Right lobe of liver (tissue), 6 donors: ENCODE measurements around the gene SOBP. TPM values are rescaled to one million over a fixed set of nuclear protein-coding genes. Genes with fewer than 3 reads are reported as not detected.

Source experiments
- ATAC-seq, 4 donors: fragments of 200-7000 bp; cut with Tn5 transposase; one replicate each; pipeline ENCODE4 v1.9.1; 2020; ENCODE audit warnings: mild to moderate bottlenecking in 4 of 4, moderate library complexity in 4 of 4
- DNase-seq, 3 donors: peaks; one replicate each; pipeline ENCODE4 v3.0.0-alpha.2; 2020
- H3K27ac ChIP-seq, 3 donors: fragments of 200-600 bp; one replicate each; pipeline ENCODE4 v1.8.0; 2022
- H3K27me3 ChIP-seq, 2 donors: fragments of 200-600 bp; one replicate each; pipeline ENCODE4 v1.8.0; 2022
- H3K36me3 ChIP-seq, 4 donors: fragments of 200-600 bp; sonication (generic) in 1 of 4; one replicate each; pipeline versions ENCODE4 v1.5.1 to v1.8.0; 2017 to 2022; ENCODE audit warnings: control low read depth in 1 of 4
- H3K4me1 ChIP-seq, 4 donors: fragments of 200-600 bp; sonication (generic) in 1 of 4; one replicate each; pipeline versions ENCODE4 v1.5.1 to v1.8.0; 2017 to 2022; ENCODE audit warnings: control low read depth in 1 of 4
- H3K4me3 ChIP-seq, 3 donors: fragments of 200-600 bp; one replicate each; pipeline ENCODE4 v1.8.0; 2022
- H3K9me3 ChIP-seq, 4 donors: fragments of 200-600 bp; sonication (generic) in 1 of 4; one replicate each; pipeline versions ENCODE4 v1.5.1 to v1.8.0; 2017 to 2022; ENCODE audit warnings: control low read depth in 1 of 4
- CTCF ChIP-seq, 4 donors: fragments of 200-600 bp in 3 of 4; fragments of 450-650 bp in 1 of 4; IDR thresholded peaks; one replicate each; pipeline versions ENCODE4 v1.5.1 to v1.8.0; 2016 to 2022; ENCODE audit warnings: antibody characterized with exemption in 4 of 4, mild to moderate bottlenecking in 2 of 4
- POLR2A ChIP-seq: fragments of 450-650 bp; IDR thresholded peaks from one replicate; pipeline ENCODE4 v1.6.1; 2017; ENCODE audit warnings: antibody characterized with exemption, mild to moderate bottlenecking
- WGBS: methylation state at CpG from one replicate; pipeline ENCODE4 v1.1.6; 2018; ENCODE audit warnings: low coverage, low lambda C conversion rate; ENCODE audit not compliant: insufficient coverage; ENCODE audit errors: missing lambda C conversion rate; 5-methylcytosine and 5-hydroxymethylcytosine counted together
- intact Hi-C, 2 donors: fragments of 100-400 bp; cut with DNase I; formaldehyde crosslinking; loops; one replicate each; pipeline versions ENCODE4 v1.11.2 to v1.14.1; 2022
- total RNA-seq, 6 experiments: library from RNA; depleted of rRNA in 2 of 6; stranded (reverse); fragments of >200 nt in 2 of 6; fragmentation: NEBNext Ultra II Directional in 3 of 6; extraction: Animal tissue kit (Norgen Biotek cat#: 25700) in 3 of 6; gene quantifications; one replicate each; pipeline versions ENCODE4 v1.1.0 to v1.2.4, GENCODE V29; 2016 to 2023
- donor health status: DM: no; HTN: yes; CAD: no.
- donor health status: DM: no; HTN: no; CAD: no.
- donor health status: DM: no; HTN: no; CAD: no.
- donor health status: DM: no; HTN: yes; CAD: no.
- donor health status: DM: no; HTN: yes; CAD: no.

The SOBP gene
- total RNA-seq, 6 experiments from 2014 or later: 1.3 to 3.5 (median 1.6) TPM

- H3K36me3 ChIP-seq: no peaks in the 10 kb centered on the region
- intact Hi-C loops: no loop called here
- WGBS: 90% methylated on average over 4 of the region's 4 CpGs
- H3K4me3 ChIP-seq: no peak overlapping the region
- no peaks in the 10 kb centered on the region for H3K27me3 ChIP-seq
- TF ChIP-seq CTCF (IDR thresholded peaks at IDR 0.05) (no peak), POLR2A (no peak)
- H3K27ac ChIP-seq: no peak overlapping the region
- DNase-seq (no peak), ATAC-seq (peak in 1 of 4 donors; percentile 30)
- no peaks in the 10 kb centered on the region for H3K9me3 ChIP-seq
- H3K4me1 ChIP-seq: no peaks in the 10 kb centered on the region
These were observed 117.2 kb downstream of the SOBP start for GRCh38 chr6:107607116-107607515.

- intact Hi-C loops: no loop called here
- Histone ChIP-seq H3K4me1 (no peaks in the 10 kb centered on the region), H3K27me3 (no peaks in the 10 kb centered on the region), H3K9me3 (no peaks in the 10 kb centered on the region), H3K36me3 (no peaks in the 10 kb centered on the region), H3K4me3 (no peak overlapping the region), H3K27ac (no peak overlapping the region)
- TF ChIP-seq POLR2A (no peak), CTCF (IDR thresholded peaks at IDR 0.05) (no peak)
- DNase-seq: no peak
- no peak for ATAC-seq
- WGBS: 68% methylated on average over 9 of the region's 11 CpGs
These were observed 121.3 kb downstream of the SOBP start for GRCh38 chr6:107611094-107611810.

DNA sequence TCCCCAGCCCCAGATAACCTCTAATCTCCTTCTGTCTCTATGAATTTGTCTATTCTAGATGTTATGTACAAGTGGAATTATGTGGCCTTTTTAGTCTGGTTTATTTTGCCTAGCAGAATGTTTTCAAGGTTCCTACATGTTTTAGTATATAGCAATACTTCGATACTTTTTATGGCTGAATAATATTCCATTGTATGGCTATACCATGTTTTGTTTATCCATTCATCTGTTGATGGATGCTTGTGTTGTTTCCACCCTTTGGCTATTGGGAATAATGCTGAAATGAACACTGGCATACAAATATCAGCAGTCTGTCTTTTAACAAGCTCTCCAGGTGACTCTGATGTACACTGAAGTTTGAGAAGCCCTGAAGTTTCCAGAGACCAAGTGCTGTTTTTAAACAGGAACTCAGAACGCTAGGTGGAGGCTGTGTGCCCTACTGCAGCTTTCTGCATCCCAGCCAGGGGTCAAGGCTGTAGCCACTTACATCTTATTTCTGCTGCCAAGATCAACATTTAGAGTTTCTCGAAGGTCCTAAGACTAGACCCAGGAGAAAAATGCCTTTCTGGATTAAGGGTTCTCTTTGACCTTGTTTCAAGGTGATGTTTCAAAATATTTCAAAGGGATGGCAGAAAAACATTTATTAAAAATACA, 123.0 kb downstream of the SOBP start:
- intact Hi-C loops: no loop called here
- H3K4me1 ChIP-seq: no peaks in the 10 kb centered on the region

DNA sequence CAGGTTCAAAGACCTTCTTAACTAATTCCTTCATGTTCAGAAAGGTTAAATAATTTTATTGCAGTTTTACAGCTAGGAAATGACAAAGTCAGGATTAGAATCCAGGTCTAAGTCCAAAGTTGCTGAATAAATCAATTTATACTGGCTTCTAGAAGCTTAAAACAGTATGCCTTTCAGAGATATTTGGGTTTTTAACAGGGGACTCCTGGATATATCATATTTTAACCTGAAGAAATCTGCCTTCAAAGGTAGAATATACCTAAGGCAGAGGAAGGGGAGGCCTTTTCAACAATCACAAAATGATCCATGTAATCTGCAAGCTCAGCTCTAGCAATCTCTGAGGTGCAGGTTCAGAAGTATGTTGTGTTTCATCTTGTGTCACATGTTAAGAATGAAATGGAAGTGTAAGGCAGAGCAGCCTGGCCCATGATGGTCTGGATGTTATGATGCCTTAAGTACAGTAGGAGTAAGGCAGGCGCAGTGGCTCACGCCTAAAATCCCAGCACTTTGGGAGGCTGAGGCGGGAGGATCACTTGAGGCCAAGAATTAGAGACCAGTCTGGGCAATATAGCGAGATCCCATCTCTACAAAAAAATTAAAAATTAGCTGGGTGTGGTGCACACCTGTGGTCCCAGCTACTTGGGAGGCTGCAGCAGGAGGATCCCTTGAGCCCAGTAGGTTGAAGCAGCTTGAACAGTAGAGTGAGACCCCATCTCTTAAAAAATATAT, 123.9 kb downstream of the SOBP start:
- Histone ChIP-seq H3K27ac (no peak overlapping the region), H3K27me3 (no peaks in the 10 kb centered on the region), H3K36me3 (no peaks in the 10 kb centered on the region), H3K9me3 (no peaks in the 10 kb centered on the region), H3K4me1 (no peaks in the 10 kb centered on the region), H3K4me3 (no peak overlapping the region)
- TF ChIP-seq CTCF (IDR thresholded peaks at IDR 0.05): no peak
- DNase-seq (no peak), ATAC-seq (no peak)
- intact Hi-C loops: no loop called here
- WGBS: 96% methylated on average over 4 of the region's 4 CpGs

More for the DNA sequence above, 123.0 kb downstream of the SOBP start:
- Histone ChIP-seq H3K27me3 (no peaks in the 10 kb centered on the region), H3K27ac (no peak overlapping the region), H3K9me3 (no peaks in the 10 kb centered on the region), H3K36me3 (no peaks in the 10 kb centered on the region), H3K4me3 (no peak overlapping the region)
- ATAC-seq (no peak), DNase-seq (no peak)
- WGBS: 95% methylated on average over 3 of the region's 3 CpGs
- no peak for TF ChIP-seq POLR2A

DNA sequence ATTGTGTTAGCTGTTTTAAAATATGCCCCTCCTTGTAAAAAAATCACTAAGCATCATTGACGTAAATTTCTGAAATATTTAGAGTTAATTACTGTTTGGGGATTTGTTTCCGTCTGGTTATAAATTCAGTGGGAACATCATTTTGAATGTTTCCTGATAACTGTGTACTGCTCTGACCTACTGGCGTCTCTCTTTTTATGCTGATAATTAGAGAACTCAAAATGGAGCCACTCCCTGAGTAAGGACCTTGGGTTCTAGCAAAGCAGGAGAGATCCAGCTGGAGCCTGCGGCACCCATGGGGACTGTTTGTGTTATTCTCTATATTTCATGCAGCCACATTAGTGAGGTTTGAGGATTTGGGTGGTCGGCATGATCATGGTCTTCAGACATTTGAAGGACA, 124.9 kb downstream of the SOBP start:
- TF ChIP-seq POLR2A: no peak
- no peak for TF ChIP-seq CTCF (IDR thresholded peaks at IDR 0.05)
- 83% methylated on average over 5 of the region's 5 CpGs for WGBS
- no peaks in the 10 kb centered on the region for H3K36me3 ChIP-seq

More for the DNA sequence above, 124.9 kb downstream of the SOBP start:
- Histone ChIP-seq H3K27me3 (no peaks in the 10 kb centered on the region), H3K9me3 (no peaks in the 10 kb centered on the region), H3K27ac (no peak overlapping the region), H3K4me1 (no peaks in the 10 kb centered on the region), H3K4me3 (no peak overlapping the region)
- intact Hi-C loops: no loop called here
- ATAC-seq: no peak
- no peak for DNase-seq
